PC-9 (cell line): ENCODE data around the gene EFCAB11. TPM values are rescaled to one million over a fixed set of nuclear protein-coding genes. Genes with fewer than 3 reads are reported as not detected.

ENCODE experiments used
- BruUV-seq: library from RNA; stranded (reverse); fragments of 400-500 nt; replicated peaks from 2 replicates; lab custom pipeline; 2021; lab: Mats Ljungman, UMichigan
- CTCF ChIA-PET: fragments of 300-600 bp; sonication (Branson Sonifier 250); formaldehyde crosslinking; loops from one replicate; lab custom pipeline; 2022; ENCODE audit warnings: antibody characterized with exemption; lab: Charles Lee
- POLR2A ChIA-PET: fragments of 300-600 bp; sonication (Branson Sonifier 250); formaldehyde crosslinking; loops from one replicate; lab custom pipeline; 2022; ENCODE audit warnings: antibody characterized with exemption; ENCODE audit not compliant: unreplicated experiment; lab: Charles Lee
- DNase-seq, 2 experiments: peaks; one replicate each; pipeline versions ENCODE4 v3.0.0 to v3.0.0-alpha.2; 2015 to 2022; ENCODE audit warnings: mixed read lengths in 1 of 2
- H2AFZ ChIP-seq: fragments of 200-600 bp; sonication (generic); 2 replicates; pipeline ENCODE4 v1.8.1; 2017; ENCODE audit warnings: antibody characterized with exemption
- H3F3A ChIP-seq: fragments of 200-600 bp; sonication (generic); 2 replicates; pipeline ENCODE4 v1.8.1; 2017; ENCODE audit warnings: antibody characterized with exemption, mild to moderate bottlenecking, low read depth; ENCODE audit not compliant: insufficient read depth
- H3K27ac ChIP-seq: fragments of 200-600 bp; sonication (generic); 2 replicates; pipeline ENCODE4 v1.6.1; 2016; ENCODE audit warnings: mixed run types
- H3K27me3 ChIP-seq: fragments of 200-600 bp; sonication (generic); 2 replicates; pipeline ENCODE4 v1.6.1; 2016; ENCODE audit warnings: low read depth, mixed run types; ENCODE audit not compliant: insufficient read depth
- H3K36me3 ChIP-seq: fragments of 200-600 bp; sonication (generic); 2 replicates; pipeline ENCODE4 v1.6.1; 2016; ENCODE audit warnings: low read depth, mixed run types
- H3K4me1 ChIP-seq: fragments of 200-600 bp; sonication (generic); replicated peaks from 2 replicates; pipeline ENCODE4 v1.6.1; 2016; ENCODE audit warnings: mixed run types; ENCODE audit not compliant: insufficient read depth
- H3K4me2 ChIP-seq: fragments of 200-600 bp; sonication (generic); 2 replicates; pipeline ENCODE4 v1.6.1; 2017; ENCODE audit warnings: mixed run types
- H3K4me3 ChIP-seq: fragments of 200-600 bp; sonication (generic); 2 replicates; pipeline ENCODE4 v1.6.1; 2016; ENCODE audit warnings: mixed run types
- H3K79me2 ChIP-seq: fragments of 200-600 bp; sonication (generic); 2 replicates; pipeline ENCODE4 v1.6.1; 2017; ENCODE audit warnings: low read depth, mixed run types
- H3K9me2 ChIP-seq: fragments of 200-600 bp; sonication (generic); 2 replicates; pipeline ENCODE4 v1.8.1; 2017; ENCODE audit warnings: mild to moderate bottlenecking; ENCODE audit not compliant: insufficient read depth
- H3K9me3 ChIP-seq: fragments of 200-600 bp; sonication (generic); 2 replicates; pipeline ENCODE4 v1.8.1; 2016; ENCODE audit warnings: low read depth; ENCODE audit not compliant: insufficient read depth
- H4K20me1 ChIP-seq: fragments of 200-600 bp; sonication (generic); 2 replicates; pipeline ENCODE4 v1.8.1; 2017; ENCODE audit not compliant: insufficient read depth
- CTCF ChIP-seq: fragments of 200-600 bp; sonication (generic); conservative IDR thresholded peaks from 2 replicates; pipeline ENCODE4 v1.6.1; 2017; ENCODE audit warnings: mixed run types, antibody characterized with exemption, mild to moderate bottlenecking, moderate library complexity
- EZH2 ChIP-seq: fragments of 200-600 bp; sonication (generic); IDR thresholded peaks from 2 replicates; pipeline ENCODE4 v1.8.0; 2017; ENCODE audit warnings: antibody characterized with exemption, low read depth
- intact Hi-C: fragments of 100-400 bp; cut with micrococcal nuclease; formaldehyde crosslinking; loops from one replicate; pipeline ENCODE4 v1.10.0; 2022; ENCODE audit not compliant: unreplicated experiment
- total RNA-seq: library from RNA; stranded (reverse); gene quantifications from 2 replicates; pipeline ENCODE4 v1.2.3, GENCODE V29; 2021

EFCAB11 gene
- total RNA-seq, 1 experiment from 2014 or later: 8.4 TPM

GRCh38 chr14:89813617-89814031, 140.9 kb downstream of the EFCAB11 start:
- TF ChIP-seq EZH2 (no peak), CTCF (no peak)
- Histone ChIP-seq H3K27ac (no peak overlapping the region), H4K20me1 (0 out of 2 replicates have a peak, but pooled peaks cover 4% of the 10 kb centered on the region), H3K36me3 (no peaks in the 10 kb centered on the region), H2AFZ (no peak overlapping the region), H3K9me2 (no peaks in the 10 kb centered on the region), H3K79me2 (no peaks in the 10 kb centered on the region), H3K4me1 (no peaks in the 10 kb centered on the region), H3K4me2 (no peak overlapping the region), H3K9me3 (no peaks in the 10 kb centered on the region), H3K27me3 (no peaks in the 10 kb centered on the region), H3K4me3 (no peak overlapping the region), H3F3A (no peaks in the 10 kb centered on the region)
- DNase-seq: no peak
- intact Hi-C loops: no loop called here
- BruUV-seq: no TSS peak
- POLR2A ChIA-PET: no interaction called here
- CTCF ChIA-PET: no interaction called here

GRCh38 chr14:89811954-89812575, 142.5 kb downstream of the EFCAB11 start:
- Histone ChIP-seq H3K9me2 (no peaks in the 10 kb centered on the region), H3K4me2 (no peak overlapping the region), H3K79me2 (no peaks in the 10 kb centered on the region), H3F3A (no peaks in the 10 kb centered on the region), H3K27ac (no peak overlapping the region), H4K20me1 (no peaks in the 10 kb centered on the region), H3K4me1 (no peaks in the 10 kb centered on the region), H3K9me3 (no peaks in the 10 kb centered on the region), H3K27me3 (no peaks in the 10 kb centered on the region), H2AFZ (no peak overlapping the region), H3K4me3 (no peak overlapping the region), H3K36me3 (no peaks in the 10 kb centered on the region)
- CTCF ChIA-PET: no interaction called here
- TF ChIP-seq EZH2: no peak
- TF ChIP-seq CTCF: no peak
- no TSS peak for BruUV-seq
- no peak for DNase-seq
- intact Hi-C loops: no loop called here
- POLR2A ChIA-PET: no interaction called here

GRCh38 chr14:89810101-89810500, 144.4 kb downstream of the EFCAB11 start:
- Histone ChIP-seq H3K4me3 (no peak overlapping the region), H3K79me2 (no peaks in the 10 kb centered on the region), H4K20me1 (no peaks in the 10 kb centered on the region), H2AFZ (no peak overlapping the region), H3K27ac (no peak overlapping the region), H3K4me2 (no peak overlapping the region), H3K36me3 (no peaks in the 10 kb centered on the region), H3K27me3 (no peaks in the 10 kb centered on the region), H3K9me2 (no peaks in the 10 kb centered on the region), H3F3A (no peaks in the 10 kb centered on the region), H3K9me3 (no peaks in the 10 kb centered on the region), H3K4me1 (no peaks in the 10 kb centered on the region)
- CTCF ChIA-PET: no interaction called here
- intact Hi-C loops: no loop called here
- BruUV-seq: no TSS peak
- no peak for TF ChIP-seq CTCF
- TF ChIP-seq EZH2: no peak
- POLR2A ChIA-PET: no interaction called here
- DNase-seq: no peak
